Tibial nerve (tissue), 4 donors: ENCODE data around the gene FBXO4. TPM values are rescaled to one million over a fixed set of nuclear protein-coding genes. Genes with fewer than 3 reads are reported as not detected.

Experiments used
- DNase-seq, 2 donors: peaks; one replicate each; pipeline ENCODE4 v3.0.0-alpha.2; 2019; ENCODE audit warnings: low spot score in 2 of 2
- H3K27ac ChIP-seq, 4 donors: fragments of 200-600 bp; sonication (generic) in 3 of 4; one replicate each; pipeline ENCODE4 v1.5.1; 2017 to 2019; ENCODE audit warnings: mild to moderate bottlenecking in 1 of 4
- H3K27me3 ChIP-seq, 2 donors: fragments of 200-600 bp; sonication (generic) in 1 of 2; one replicate each; pipeline versions ENCODE4 v1.5.1 to v1.6.0; 2017 to 2019
- H3K36me3 ChIP-seq, 3 donors: fragments of 200-600 bp; sonication (generic); one replicate each; pipeline ENCODE4 v1.5.1; 2018 to 2019
- H3K4me1 ChIP-seq, 4 donors: fragments of 200-600 bp; sonication (generic) in 3 of 4; one replicate each; pipeline ENCODE4 v1.5.1; 2017 to 2019
- H3K4me3 ChIP-seq, 4 donors: fragments of 200-600 bp; sonication (generic) in 3 of 4; one replicate each; pipeline ENCODE4 v1.5.1; 2017 to 2019; ENCODE audit warnings: mild to moderate bottlenecking in 1 of 4, moderate library complexity in 1 of 4
- H3K9me3 ChIP-seq, 4 donors: fragments of 200-600 bp; sonication (generic) in 3 of 4; one replicate each; pipeline ENCODE4 v1.5.1; 2017 to 2019
- CTCF ChIP-seq, 5 experiments: fragments of 200-600 bp in 3 of 5; fragments of 450-650 bp in 2 of 5; sonication (generic) in 3 of 5; IDR thresholded peaks; one replicate each; pipeline ENCODE4 v1.5.1; 2016 to 2019; ENCODE audit warnings: antibody characterized with exemption in 5 of 5, mild to moderate bottlenecking in 3 of 5, moderate library complexity in 2 of 5
- EP300 ChIP-seq, 2 donors: sonication (generic); formaldehyde crosslinking; IDR thresholded peaks; one replicate each; pipeline ENCODE4 v1.6.1; 2017; ENCODE audit warnings: antibody characterized with exemption in 2 of 2, mild to moderate bottlenecking in 1 of 2
- POLR2A ChIP-seq, 2 donors: fragments of 450-650 bp; IDR thresholded peaks; one replicate each; pipeline ENCODE4 v1.6.1; 2017; ENCODE audit warnings: antibody characterized with exemption in 2 of 2, mild to moderate bottlenecking in 2 of 2, moderate library complexity in 2 of 2
- WGBS, 2 donors: methylation state at CpG; one replicate each; pipeline ENCODE4 v1.1.5; 2018; 5-methylcytosine and 5-hydroxymethylcytosine counted together
- total RNA-seq, 4 donors: library from RNA; depleted of rRNA; stranded (reverse); fragments of >200 nt; gene quantifications; one replicate each; pipeline ENCODE4 v1.1.0, GENCODE V29; 2016

Gene FBXO4
- total RNA-seq, 4 donors from 2014 or later: 17.0 to 23.5 (median 20.2) TPM

- Histone ChIP-seq H3K27ac (no peak overlapping the region), H3K4me1 (no peaks in the 10 kb centered on the region), H3K4me3 (no peak overlapping the region), H3K9me3 (peaks cover 0 to 33% (median 10%) of the 10 kb centered on the region in 4 donors), H3K36me3 (no peaks in the 10 kb centered on the region), H3K27me3 (no peaks in the 10 kb centered on the region)
- WGBS, 2 donors: 79 to 86% methylated on average over 7 of the region's 7 CpGs
- no peak for DNase-seq
- TF ChIP-seq EP300 (IDR thresholded peaks at IDR 0.05) (no peak), POLR2A (IDR thresholded peaks at IDR 0.05) (no peak), CTCF (IDR thresholded peaks at IDR 0.05) (no peak)
Observed at GRCh38 chr5:41955432-41956024, 30.4 kb downstream of the FBXO4 start.

- Histone ChIP-seq H3K27me3 (no peaks in the 10 kb centered on the region), H3K36me3 (no peaks in the 10 kb centered on the region), H3K4me3 (no peak overlapping the region), H3K9me3 (peaks cover 0 to 44% (median 14%) of the 10 kb centered on the region in 4 donors), H3K27ac (no peak overlapping the region), H3K4me1 (no peaks in the 10 kb centered on the region)
- 94 to 96% methylated on average over 1 of the region's 1 CpG for WGBS, 2 donors
- TF ChIP-seq EP300 (IDR thresholded peaks at IDR 0.05) (no peak), POLR2A (IDR thresholded peaks at IDR 0.05) (no peak), CTCF (IDR thresholded peaks at IDR 0.05) (no peak)
- DNase-seq: no peak
Observed at GRCh38 chr5:41956943-41957342, 31.9 kb downstream of the FBXO4 start.

GRCh38 chr5:41960481-41960880, 35.4 kb downstream of the FBXO4 start:
- H3K9me3 ChIP-seq: peaks cover 0 to 46% (median 14%) of the 10 kb centered on the region in 4 donors
- H3K4me3 ChIP-seq: no peak overlapping the region
- H3K27me3 ChIP-seq: no peaks in the 10 kb centered on the region
- DNase-seq: no peak
- no peaks in the 10 kb centered on the region for H3K36me3 ChIP-seq
- TF ChIP-seq EP300 (IDR thresholded peaks at IDR 0.05) (no peak), CTCF (IDR thresholded peaks at IDR 0.05) (no peak), POLR2A (IDR thresholded peaks at IDR 0.05) (no peak)
- no peak overlapping the region for H3K27ac ChIP-seq
- H3K4me1 ChIP-seq: no peaks in the 10 kb centered on the region

- WGBS, 2 donors: 71 to 81% methylated on average over 1 of the region's 1 CpG
- no peak for DNase-seq
- no peaks in the 10 kb centered on the region for H3K4me1 ChIP-seq
- no peaks in the 10 kb centered on the region for H3K27me3 ChIP-seq
- H3K4me3 ChIP-seq: no peak overlapping the region
- TF ChIP-seq POLR2A (IDR thresholded peaks at IDR 0.05) (no peak), EP300 (IDR thresholded peaks at IDR 0.05) (no peak), CTCF (IDR thresholded peaks at IDR 0.05) (no peak)
- H3K27ac ChIP-seq: no peak overlapping the region
- peaks cover 0 to 44% (median 14%) of the 10 kb centered on the region in 4 donors for H3K9me3 ChIP-seq
- H3K36me3 ChIP-seq: no peaks in the 10 kb centered on the region
Observed at GRCh38 chr5:41961736-41962135, 36.7 kb downstream of the FBXO4 start.

GRCh38 chr5:41962491-41962890, 37.4 kb downstream of the FBXO4 start:
- H3K9me3 ChIP-seq: peaks cover 0 to 38% (median 12%) of the 10 kb centered on the region in 4 donors
- no peak for DNase-seq
- no peaks in the 10 kb centered on the region for H3K4me1 ChIP-seq
- 75 to 85% methylated on average over 3 of the region's 3 CpGs for WGBS, 2 donors
- no peak for TF ChIP-seq EP300 (IDR thresholded peaks at IDR 0.05)
- H3K27me3 ChIP-seq: no peaks in the 10 kb centered on the region
- no peak overlapping the region for H3K4me3 ChIP-seq
- no peak overlapping the region for H3K27ac ChIP-seq
- H3K36me3 ChIP-seq: peaks cover 0 to 2% (median 0%) of the 10 kb centered on the region in 3 donors
